GM21423 (cell line): ENCODE data around the gene KHDRBS2.
"Not testable (repeated sequence)": the region's sequence is repeated elsewhere in the genome, so short reads cannot be mapped to it uniquely, and the experiment has no call there.

Experiments used
- ATAC-seq: cut with Tn5 transposase; IDR thresholded peaks from one replicate; pipeline ENCODE4 v1.9.1; 2021; ENCODE audit warnings: mild to moderate bottlenecking, moderate library complexity; ENCODE audit not compliant: unreplicated experiment

Gene KHDRBS2

DNA sequence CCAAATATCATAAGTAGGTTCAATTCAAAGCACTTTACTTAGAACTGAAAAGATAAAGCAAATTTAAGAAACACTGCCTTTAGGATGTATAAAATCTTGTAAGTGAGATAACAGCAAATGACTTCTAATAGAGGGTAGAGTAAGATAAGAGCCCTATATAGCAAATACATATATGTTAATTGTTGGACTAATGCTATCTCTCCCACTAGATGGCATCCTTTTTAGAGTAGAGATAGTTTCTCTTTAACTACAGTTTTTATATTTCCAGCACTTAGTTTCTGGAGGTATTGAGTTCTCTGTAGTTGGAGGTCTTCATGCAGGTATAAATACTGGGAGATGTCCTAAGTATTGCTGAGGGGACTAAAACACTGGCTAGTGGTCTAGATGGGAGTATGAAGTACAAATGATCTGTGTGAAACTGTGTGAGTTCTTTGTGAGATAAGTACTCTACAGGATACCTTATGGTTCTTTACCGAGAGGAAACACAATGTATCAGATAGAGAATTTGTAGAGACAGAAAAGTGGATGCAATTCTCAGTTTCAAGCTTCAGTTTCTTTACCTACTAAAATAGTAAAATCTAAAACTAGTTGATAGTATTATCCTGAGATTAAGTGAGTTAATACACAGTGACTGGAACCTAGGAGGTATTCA lies 399.3 kb downstream of the KHDRBS2 start:
- no peak for ATAC-seq

DNA sequence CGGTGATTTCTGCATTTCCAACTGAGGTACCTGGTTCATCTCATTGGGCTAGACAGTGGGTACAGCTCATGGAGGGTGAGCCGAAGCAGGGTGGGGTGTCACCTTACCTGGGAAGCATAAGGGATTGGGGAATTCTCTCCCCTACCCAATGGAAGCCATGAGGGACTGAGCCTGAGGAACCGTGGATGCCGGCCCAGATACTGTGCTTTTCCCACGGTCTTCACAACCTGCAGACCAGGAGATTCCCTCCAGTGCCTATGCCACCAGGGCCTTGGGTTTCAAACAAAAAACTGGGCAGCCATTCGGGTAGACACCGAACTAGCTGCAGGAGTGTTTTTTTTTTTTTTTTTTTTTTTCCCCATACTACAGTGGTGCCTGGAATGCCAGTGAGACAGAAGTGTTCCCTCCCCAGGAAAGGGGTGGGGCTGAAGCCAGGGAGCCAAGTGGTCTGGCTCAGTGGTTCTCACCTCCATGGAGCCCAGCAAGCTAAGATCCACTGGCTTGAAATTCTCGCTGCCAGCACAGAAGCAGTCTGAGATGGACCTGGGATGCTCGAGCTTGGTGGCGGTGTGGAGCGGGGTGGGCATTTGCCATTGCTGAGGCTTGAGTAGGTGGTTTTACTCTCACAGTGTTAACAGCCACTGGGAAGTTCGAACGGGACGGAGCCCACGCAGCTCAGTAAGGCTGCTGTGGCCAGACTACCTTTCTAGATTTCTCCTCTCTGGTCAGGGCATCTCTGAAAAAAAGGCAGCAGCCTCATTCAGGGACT lies 416.2 kb downstream of the KHDRBS2 start:
- no peak for ATAC-seq

DNA sequence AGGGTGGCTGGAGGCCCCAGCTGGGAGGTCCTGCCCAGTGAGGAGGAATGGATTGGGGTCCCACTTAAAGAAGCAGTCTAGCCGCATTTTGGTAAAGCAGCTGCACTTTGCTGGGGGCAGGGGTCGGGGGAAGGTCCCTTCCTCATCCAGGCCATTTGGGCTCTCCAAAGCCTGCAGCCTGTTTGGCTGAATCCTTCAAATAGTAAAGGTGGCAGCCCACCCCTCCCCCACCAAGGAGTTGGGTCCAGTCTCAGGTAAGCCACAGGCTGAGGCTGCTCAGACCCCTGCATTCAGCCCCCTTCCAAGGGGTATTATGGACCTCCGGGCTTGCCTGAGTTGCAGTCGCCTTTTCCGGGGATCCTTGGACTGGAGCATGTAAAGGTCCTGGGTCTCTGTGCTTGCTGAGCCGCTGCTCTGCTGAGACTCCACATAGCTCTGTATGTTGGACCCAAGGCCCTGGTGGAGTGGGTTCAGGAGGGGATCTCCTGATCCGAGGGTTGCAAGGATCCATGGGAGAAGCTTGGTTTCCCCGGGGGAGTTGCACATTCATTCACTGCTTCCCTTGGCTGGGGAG lies 417.4 kb downstream of the KHDRBS2 start:
- no peak for ATAC-seq

DNA sequence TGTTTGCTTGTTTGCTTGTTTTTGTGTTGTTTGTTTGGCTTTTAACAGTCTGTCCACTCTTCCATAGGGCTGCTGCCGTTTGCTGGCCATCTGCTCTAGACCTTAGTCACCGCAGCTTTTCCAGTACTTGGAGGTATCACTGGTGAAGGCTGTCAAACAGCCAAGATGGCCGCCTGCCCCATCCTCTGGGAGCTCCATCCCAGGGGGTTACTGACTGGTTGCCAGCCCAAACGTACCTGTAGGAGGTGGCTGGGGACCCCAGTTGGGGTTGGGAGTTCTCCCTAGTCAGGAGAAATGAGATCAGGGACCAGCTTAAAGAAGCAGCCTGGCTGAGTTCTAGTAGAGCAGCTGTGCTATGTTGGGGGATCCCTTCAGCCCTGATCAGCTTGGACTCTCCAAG lies 418.4 kb downstream of the KHDRBS2 start:
- ATAC-seq = no peak

DNA sequence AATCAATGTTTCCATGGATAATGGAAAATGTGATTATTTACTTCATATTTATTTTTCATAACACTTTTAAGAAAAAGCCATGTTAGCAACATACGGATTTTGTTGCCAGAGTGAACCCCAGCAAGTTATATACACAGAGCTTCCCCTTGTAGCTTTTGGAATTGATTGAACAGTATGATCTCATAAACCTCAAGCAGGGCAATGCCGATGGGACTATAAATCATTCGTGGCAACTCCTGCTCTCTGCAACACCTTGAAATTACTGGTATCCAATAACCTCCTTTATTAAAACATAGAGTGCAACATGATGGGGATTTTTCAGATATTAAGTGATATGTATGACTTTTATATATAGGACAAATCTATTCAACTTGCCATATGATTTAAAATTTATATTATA lies 428.5 kb downstream of the KHDRBS2 start:
- no peak for ATAC-seq

DNA sequence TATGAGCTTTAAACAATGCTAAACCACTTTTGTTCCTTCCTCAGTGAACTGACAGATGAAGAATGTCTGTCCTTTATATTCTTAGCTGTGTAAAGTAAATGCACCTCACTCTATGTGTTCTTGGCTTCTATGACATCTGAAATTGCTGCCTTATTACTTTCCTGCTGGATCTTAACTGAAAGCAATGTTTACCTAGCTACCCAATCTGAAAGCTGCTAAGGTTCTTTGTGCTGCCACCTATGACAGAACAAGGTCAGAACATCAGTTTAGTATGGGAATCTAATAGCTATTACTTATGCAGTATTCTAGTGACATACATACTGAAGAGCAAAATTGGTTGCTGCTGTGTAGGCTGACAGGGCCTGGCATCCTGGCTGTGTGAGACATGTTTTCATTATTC lies 444.1 kb downstream of the KHDRBS2 start:
- ATAC-seq = no peak

DNA sequence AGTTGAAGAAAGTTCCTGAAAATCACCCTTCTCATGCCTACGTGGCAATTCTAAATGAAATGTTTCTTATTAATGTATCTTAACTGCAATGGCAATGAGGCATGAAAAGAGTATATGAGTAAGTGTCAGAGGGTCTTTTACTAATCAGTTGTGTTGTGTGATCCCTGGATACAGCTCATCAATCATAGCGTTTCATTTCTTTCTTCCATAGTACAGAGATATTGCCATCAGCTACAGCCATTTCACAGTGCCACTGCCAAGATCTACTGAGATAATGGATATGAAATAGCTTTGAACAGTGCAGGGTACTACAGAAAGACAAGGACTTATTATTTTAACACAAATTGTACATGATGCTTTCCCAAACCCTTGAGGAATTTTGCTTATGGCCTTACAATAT lies 450.8 kb downstream of the KHDRBS2 start:
- ATAC-seq = no peak

DNA sequence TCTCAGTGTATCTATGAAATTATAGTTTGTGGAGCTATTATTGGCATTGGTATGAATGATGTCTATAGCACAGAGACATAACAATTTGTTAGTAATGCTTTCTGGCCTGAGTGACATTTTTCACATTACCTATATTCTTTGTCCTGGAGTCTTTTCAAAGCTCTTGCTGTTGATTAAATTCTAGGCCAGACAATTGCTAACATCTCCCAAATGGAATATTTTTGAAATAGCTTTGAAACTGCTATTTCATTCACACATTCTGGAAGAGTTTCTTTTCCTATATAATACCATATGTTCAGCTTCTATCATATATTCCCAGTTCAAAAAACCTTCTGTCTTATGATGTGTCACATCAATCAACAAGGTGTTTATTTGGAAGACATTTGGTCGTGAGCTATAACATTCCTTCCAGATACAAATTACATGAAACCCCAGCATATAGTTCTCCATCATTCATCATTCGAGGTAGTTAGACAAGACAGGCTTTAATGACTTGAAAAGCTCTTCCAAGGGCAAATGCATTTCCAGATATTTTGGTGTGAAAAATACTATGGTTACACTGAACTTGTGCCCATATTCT lies 452.8 kb downstream of the KHDRBS2 start:
- ATAC-seq = no peak

DNA sequence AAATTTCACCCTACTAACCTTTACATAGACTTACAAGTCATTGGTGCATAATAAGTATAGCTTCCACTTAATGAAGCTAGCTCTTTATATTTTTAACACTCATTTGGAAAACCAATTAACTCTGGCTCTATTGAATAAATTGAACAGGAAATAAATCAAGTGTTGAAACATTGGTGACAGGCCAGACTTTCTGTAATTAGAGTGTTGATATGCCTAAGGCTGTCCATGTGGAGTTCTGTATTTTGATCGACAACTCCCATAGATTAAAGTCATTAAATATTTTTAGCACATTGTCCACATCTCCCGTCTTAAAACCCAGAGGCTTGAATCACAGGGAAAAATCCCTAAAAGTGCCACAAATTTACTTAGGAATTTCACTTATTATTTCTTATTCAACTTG lies 468.3 kb downstream of the KHDRBS2 start:
- no peak for ATAC-seq

DNA sequence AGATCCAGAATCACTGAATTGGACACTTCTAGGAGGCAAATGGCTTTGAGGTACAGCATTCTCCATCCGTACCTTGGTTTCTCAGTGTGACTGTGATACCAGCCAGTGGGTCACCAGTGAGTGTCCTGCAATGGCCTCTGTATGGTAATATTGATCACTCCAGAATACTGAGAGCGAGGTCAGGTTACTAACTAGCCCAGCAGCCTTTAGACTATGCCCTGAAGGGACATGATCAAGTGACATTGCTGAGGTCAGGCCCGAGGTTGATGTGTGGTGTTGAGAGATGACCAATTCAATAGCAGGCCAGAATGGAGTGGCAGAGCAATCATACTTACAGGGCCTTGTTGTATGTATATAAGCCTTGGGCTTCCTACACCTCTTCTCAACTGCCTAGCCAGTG lies 476.0 kb downstream of the KHDRBS2 start:
- no peak for ATAC-seq

DNA sequence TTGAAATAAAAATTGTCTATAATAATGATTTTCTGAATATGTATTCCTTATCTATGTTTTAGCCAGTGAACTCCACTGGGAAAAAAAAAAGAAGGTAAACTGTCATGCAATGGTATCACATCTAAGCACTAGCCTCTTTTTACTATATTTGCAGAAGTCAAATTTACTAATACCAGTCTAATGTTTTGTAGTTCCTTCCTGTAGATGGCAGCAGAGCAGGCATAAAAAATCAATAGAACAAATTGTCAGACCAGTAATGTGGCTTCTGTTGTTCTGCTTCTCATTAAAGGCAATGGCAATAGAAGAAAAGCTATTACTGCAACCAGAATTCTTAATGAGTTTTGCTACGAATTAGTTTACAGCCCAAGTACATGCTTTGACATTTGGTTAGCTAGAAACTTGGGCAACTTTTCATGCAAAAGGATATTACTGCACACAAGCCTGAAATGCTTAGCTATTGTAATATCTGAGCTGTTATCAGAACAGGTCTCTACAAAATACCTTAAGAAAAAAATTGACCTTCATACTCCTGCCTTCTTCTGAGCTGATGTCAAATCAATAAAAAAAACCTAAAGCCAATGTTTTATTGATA lies 476.9 kb downstream of the KHDRBS2 start:
- peak; percentile 60 for ATAC-seq

DNA sequence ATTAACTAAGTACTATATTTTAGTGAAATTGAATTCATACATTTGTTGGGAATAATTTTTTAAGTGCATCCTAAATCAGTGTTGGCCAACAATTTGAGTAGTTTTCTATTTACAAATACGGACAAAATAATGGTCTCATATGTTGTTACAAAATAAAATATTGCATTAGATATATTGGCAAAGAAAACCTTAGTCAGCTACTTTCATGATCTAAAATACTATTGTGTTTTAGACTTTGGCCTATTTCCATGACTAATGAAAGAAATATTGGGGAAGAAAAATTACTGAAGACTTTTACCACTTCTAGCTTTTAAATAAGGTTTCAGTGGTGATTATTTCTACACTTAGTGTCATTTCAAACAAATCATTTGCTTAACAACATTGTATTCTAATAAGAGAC lies 498.0 kb downstream of the KHDRBS2 start:
- no peak for ATAC-seq

DNA sequence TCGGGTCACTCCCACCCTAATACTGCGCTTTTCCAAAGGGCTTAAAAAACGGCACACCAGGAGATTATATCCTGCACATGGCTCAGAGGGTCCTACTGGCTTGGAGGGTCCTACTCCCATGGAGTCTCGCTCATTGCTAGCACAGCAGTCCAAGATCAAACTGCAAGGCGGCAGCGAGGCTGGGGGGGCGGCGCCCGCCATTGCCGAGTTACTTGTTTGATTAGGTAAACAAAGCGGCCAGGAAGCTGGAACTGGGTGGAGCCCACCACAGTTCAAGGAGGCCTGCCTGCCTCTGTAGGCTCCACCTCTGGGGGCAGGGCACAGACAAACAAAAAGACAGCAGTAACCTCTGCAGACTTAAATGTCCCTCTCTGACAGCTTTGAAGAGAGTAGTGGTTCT lies 516.6 kb downstream of the KHDRBS2 start:
- ATAC-seq = not testable (repeated sequence)

DNA sequence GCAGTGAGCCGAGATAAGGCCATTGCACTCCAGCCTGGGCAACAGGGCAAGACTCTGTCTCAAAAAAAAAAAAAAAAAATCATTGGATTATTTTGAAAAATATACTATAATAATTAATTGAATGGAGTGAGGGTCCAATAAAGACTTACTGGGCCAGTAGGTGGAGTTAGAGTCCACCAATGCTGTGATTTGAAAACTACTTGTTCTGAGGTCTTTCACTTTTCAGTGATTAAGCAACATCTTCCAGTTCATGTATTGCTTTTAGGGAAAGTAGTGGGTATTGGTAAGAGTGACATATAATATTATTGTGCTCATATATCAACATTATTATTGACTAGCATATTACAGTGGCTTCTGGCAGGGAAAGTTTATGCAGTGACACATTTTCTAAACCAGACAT lies 530.3 kb downstream of the KHDRBS2 start:
- no peak for ATAC-seq

DNA sequence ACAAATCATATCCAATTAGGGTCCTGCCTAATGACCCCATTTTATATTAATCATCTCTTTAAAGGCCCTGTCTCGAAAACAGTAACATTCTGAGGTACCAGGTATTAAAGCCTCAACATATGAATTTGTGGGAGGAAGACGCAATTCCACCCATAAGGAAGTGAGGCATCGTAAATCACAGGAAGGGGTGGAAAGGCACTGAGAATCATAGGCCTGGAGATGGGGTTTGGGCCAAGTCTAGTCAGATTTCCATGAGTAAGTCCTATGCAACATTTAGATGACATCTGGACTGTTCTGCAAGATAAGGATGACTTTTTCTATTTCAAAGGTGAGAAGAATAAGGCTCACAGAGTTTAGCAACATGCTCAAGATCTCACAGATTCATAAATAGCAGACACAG lies 534.0 kb downstream of the KHDRBS2 start:
- no peak for ATAC-seq

DNA sequence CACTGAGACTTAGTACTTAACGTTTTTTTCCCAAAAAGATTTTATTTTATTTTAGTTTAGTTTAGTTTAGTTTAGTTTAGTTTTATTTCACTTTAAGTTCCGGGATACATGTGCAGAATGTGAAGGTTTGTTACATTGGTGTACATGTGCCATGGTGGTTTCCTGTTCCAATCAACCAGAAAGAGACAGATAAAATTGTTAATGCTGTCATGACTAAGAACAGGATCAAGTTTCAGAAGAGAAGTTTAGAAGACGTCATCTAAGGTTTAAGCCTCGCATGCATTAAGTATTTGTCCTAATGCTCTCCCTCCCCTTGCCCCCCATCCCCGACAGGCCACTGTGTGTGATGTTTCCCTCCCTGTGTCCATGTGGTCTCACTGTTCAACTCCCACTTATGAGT lies 540.0 kb downstream of the KHDRBS2 start:
- ATAC-seq = no peak

DNA sequence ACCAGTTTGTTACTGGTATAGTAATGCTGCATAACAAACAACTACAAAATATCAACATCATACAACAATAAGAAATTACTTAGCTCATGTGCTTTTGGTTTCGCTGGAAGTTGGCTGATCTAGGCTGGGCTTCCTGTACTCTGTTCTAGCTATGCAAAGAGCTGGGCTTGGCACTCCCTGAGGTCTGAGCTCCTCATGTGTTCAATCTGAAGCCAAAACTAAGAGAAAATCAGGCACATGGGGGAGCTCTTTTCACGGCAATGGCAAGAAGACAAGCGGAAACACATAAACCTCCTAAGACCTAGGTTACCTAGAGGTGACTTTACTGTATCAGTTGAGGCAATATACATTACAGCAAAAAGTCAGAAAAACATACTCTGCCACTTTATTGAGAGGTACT lies 574.2 kb downstream of the KHDRBS2 start:
- ATAC-seq = no peak

DNA sequence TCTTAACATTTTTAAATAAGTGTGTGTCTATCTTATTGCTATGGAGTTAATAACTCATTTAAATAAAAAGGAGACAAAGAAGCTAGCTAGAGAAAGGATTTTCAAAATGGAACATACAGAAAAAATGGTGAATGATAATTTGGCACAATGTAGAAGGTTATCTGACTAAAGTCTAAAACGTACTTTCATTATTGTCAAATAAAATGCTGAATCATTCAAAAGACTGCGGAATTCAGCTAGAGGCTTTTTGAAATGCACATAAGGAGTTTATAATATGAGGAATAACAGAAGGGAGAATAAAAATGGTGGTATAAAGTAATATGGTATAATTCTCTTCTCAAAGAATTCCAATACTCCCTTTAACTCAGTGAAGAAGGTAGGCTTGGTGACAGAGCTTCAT lies 597.9 kb downstream of the KHDRBS2 start:
- no peak for ATAC-seq

DNA sequence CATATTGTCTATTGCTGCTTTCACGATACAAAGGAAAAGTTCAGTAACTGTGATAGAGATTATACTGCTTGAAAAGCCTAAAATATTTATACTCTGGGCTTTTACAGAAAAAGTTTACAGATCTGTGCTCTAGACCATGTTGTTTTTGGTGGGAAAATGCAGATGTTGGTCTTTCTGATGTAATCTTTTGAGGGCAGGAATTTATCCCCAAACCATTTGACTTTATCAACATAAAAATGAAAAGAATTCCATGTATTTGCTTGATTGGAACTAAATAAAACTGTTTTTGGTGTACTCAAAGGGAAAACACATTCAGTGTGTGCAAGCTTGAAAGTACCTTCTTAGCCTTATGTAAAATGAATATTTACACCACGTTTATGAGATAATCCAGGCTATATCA lies 603.5 kb downstream of the KHDRBS2 start:
- no peak for ATAC-seq

DNA sequence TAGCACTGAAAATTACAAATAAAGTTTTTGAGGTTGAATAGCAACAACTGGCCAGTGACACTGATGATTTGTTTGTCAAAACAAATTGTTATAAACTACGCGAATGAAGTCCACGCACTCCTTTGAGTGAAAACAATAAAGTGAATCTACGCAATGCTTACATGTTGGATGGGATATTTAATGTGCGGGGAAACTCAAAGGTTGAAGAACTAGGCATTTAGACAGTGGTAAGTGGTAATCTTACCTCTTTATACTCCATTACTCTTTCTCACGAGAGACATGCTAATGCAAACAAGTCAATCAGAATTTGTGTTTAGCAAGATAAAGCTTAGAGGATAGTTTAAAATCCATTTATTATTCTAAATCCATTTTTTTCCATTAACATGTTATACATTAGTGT lies 606.4 kb downstream of the KHDRBS2 start:
- no peak for ATAC-seq

DNA sequence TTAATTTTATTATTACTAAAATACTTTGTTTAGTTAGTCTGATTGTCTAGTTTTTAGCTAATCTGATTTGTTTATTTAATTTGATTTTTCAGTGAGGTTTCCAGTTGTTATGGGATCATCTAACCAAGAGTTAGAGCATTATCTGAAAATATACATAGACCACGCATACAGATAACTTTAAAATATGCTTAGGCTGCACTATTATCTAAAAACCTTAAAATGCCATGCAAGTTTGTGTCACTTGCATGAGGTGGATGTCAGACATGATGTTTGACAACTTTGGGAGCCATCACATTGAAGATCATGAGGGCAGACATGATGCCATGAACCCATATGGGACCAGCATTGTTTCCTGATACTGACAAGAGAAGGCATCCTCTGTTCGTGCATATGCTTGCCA lies 610.3 kb downstream of the KHDRBS2 start:
- ATAC-seq = no peak

DNA sequence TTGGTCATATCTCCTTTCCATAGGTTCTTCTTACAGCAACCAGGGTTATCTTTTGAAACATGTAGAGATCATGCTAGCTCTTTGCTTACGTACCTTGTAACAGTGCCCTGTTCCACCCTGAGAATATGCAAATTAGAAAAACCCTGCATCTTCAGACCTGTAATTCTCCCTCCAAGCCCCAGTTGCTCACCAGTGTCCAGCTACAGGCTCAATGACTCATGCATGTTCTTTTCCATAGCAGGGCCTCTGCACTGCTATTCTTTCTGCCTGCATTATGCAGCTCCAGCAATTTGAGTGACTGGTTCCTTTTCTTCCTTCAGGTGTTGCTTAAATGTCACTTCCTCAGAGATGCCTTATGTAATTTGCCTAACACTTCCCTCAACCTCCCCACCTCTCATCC lies 636.2 kb downstream of the KHDRBS2 start:
- ATAC-seq = no peak
